Peyer's patch (tissue), 4 donors: Measurements from ENCODE around the gene SLC11A2. TPM values are rescaled to one million over a fixed set of nuclear protein-coding genes. Genes with fewer than 3 reads are reported as not detected.

Source experiments
- DNase-seq, 3 donors: peaks; one replicate each; pipeline ENCODE4 v3.0.0-alpha.2; 2017 to 2019
- H3K27ac ChIP-seq, 4 donors: fragments of 200-600 bp; sonication (generic); one replicate each; pipeline ENCODE4 v1.5.1; 2016 to 2019
- H3K27me3 ChIP-seq, 2 donors: fragments of 200-600 bp; sonication (generic); one replicate each; pipeline ENCODE4 v1.5.1; 2019
- H3K36me3 ChIP-seq, 3 donors: fragments of 200-600 bp; sonication (generic); one replicate each; pipeline ENCODE4 v1.5.1; 2016 to 2019
- H3K4me1 ChIP-seq, 4 donors: fragments of 200-600 bp; sonication (generic); one replicate each; pipeline ENCODE4 v1.5.1; 2016 to 2019
- H3K4me3 ChIP-seq, 4 donors: fragments of 200-600 bp; sonication (generic); 1 replicate in 3 of 4; 2 replicates in 1 of 4; pipeline ENCODE4 v1.5.1; 2016 to 2019; ENCODE audit warnings: mild to moderate bottlenecking in 1 of 4
- H3K9me3 ChIP-seq, 4 donors: fragments of 200-600 bp; sonication (generic); one replicate each; pipeline ENCODE4 v1.5.1; 2016 to 2019; ENCODE audit warnings: mild to moderate bottlenecking in 1 of 4
- CTCF ChIP-seq, 6 experiments: fragments of 450-650 bp in 4 of 6; fragments of 200-600 bp in 2 of 6; sonication (generic) in 1 of 6; IDR thresholded peaks; one replicate each; pipeline ENCODE4 v1.5.1; 2017 to 2019; ENCODE audit warnings: antibody characterized with exemption in 6 of 6, mild to moderate bottlenecking in 3 of 6, moderate library complexity in 1 of 6
- POLR2A ChIP-seq, 2 donors: fragments of 450-650 bp; IDR thresholded peaks; one replicate each; pipeline ENCODE4 v1.5.1; 2017; ENCODE audit warnings: antibody characterized with exemption in 2 of 2, mild to moderate bottlenecking in 2 of 2, moderate library complexity in 2 of 2
- total RNA-seq, 4 donors: library from RNA; depleted of rRNA; stranded (reverse); fragments of >200 nt; gene quantifications; one replicate each; pipeline ENCODE4 v1.1.0, GENCODE V29; 2016

SLC11A2 gene
- total RNA-seq, 4 donors from 2014 or later = 37.1 to 57.4 (median 50.0) TPM

- no peak for DNase-seq
- H3K4me1 ChIP-seq = peaks cover 0 to 10% (median 0%) of the 10 kb centered on the region in 4 donors
- no peak overlapping the region for H3K27ac ChIP-seq
- no peaks in the 10 kb centered on the region for H3K27me3 ChIP-seq
- no peak for TF ChIP-seq CTCF (IDR thresholded peaks at IDR 0.05)
- no peak for TF ChIP-seq POLR2A (IDR thresholded peaks at IDR 0.05)
- H3K9me3 ChIP-seq = no peaks in the 10 kb centered on the region
- H3K36me3 ChIP-seq = peaks cover 0 to 11% (median 0%) of the 10 kb centered on the region in 3 donors
- H3K4me3 ChIP-seq = no peak overlapping the region
Observed at GRCh38 chr12:51011955-51012354, 14.2 kb downstream of the SLC11A2 start.

DNA sequence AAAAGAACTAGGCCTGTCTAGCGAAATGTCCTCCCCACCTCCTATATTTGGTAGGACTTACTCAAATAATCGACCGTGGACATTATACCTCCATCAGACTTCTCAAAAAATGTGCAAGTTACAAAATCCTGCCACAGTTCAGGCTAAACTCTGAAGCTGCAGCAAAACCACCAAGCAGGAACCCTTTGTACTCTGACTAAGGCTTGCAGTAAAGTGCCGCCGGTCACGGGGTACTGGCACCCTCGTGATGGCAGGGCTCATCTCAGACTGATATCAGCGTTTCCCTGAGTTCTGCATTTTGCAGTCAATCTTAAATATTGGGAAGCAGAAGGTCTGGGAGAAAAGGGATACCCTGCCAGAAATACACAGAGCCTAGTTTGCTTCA lies 17.1 kb downstream of the SLC11A2 start:
- DNase-seq = peak; percentile 59 to 89 (median 76)
- no peak for TF ChIP-seq CTCF (IDR thresholded peaks at IDR 0.05)
- TF ChIP-seq POLR2A (IDR thresholded peaks at IDR 0.05) = no peak
- Histone ChIP-seq H3K27me3 (no peaks in the 10 kb centered on the region), H3K27ac (peak overlapping the region in 2 of 4 donors; percentile 20 to 26), H3K4me1 (peaks cover 0 to 10% (median 0%) of the 10 kb centered on the region in 4 donors), H3K36me3 (peaks cover 0 to 36% (median 0%) of the 10 kb centered on the region in 3 donors), H3K9me3 (no peaks in the 10 kb centered on the region), H3K4me3 (no peak overlapping the region)

GRCh38 chr12:51008329-51009055 lies 17.7 kb downstream of the SLC11A2 start:
- no peak for TF ChIP-seq CTCF (IDR thresholded peaks at IDR 0.05)

GRCh38 chr12:51005671-51006070 lies 20.5 kb downstream of the SLC11A2 start:
- H3K9me3 ChIP-seq = no peaks in the 10 kb centered on the region
- H3K27me3 ChIP-seq = no peaks in the 10 kb centered on the region
- H3K36me3 ChIP-seq = peaks cover 0 to 57% (median 0%) of the 10 kb centered on the region in 3 donors
- H3K27ac ChIP-seq = no peak overlapping the region
- H3K4me1 ChIP-seq = peaks cover 0 to 7% (median 0%) of the 10 kb centered on the region in 4 donors
- TF ChIP-seq POLR2A (IDR thresholded peaks at IDR 0.05) (no peak), CTCF (IDR thresholded peaks at IDR 0.05) (no peak)
- H3K4me3 ChIP-seq = no peak overlapping the region
- DNase-seq = no peak

More at GRCh38 chr12:51008329-51009055, 17.7 kb downstream of the SLC11A2 start:
- peak overlapping the region in 2 of 4 donors; percentile 20 to 26 for H3K27ac ChIP-seq
- no peaks in the 10 kb centered on the region for H3K9me3 ChIP-seq
- peaks cover 0 to 39% (median 0%) of the 10 kb centered on the region in 3 donors for H3K36me3 ChIP-seq
- H3K4me3 ChIP-seq = no peak overlapping the region
- peaks cover 0 to 10% (median 0%) of the 10 kb centered on the region in 4 donors for H3K4me1 ChIP-seq
- no peaks in the 10 kb centered on the region for H3K27me3 ChIP-seq
- DNase-seq = no peak

DNA sequence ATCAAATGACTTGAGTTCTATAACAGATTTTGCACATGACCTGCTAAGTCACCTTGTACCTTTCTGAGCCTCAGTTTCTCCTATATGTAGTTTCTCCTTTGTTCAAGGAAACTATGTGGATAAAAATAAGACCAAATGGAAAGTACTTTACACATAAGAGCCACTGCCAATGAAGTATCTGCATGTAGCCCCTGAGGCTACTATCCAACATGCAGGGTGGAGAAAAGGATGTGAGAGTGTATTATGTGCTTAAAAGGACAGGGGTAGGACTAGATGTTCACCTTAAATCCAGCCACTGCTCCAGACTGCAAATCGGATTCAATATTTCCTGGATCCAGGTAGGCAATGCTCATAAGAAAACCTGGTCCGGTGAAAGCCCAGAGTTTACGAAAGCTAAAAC lies 21.2 kb downstream of the SLC11A2 start:
- TF ChIP-seq POLR2A (IDR thresholded peaks at IDR 0.05) (no peak), CTCF (IDR thresholded peaks at IDR 0.05) (no peak)

More for the DNA sequence above, 21.2 kb downstream of the SLC11A2 start:
- H3K27ac ChIP-seq = no peak overlapping the region
- H3K27me3 ChIP-seq = no peaks in the 10 kb centered on the region
- DNase-seq = no peak
- H3K4me1 ChIP-seq = peaks cover 0 to 7% (median 0%) of the 10 kb centered on the region in 4 donors
- no peak overlapping the region for H3K4me3 ChIP-seq
- no peaks in the 10 kb centered on the region for H3K9me3 ChIP-seq
- H3K36me3 ChIP-seq = peaks cover 0 to 64% (median 0%) of the 10 kb centered on the region in 3 donors
